K562 (cell line): ENCODE data around the gene CNOT4. TPM values are rescaled to one million over a fixed set of nuclear protein-coding genes. Genes with fewer than 3 reads are reported as not detected.

ENCODE experiments used
- ATAC-seq: fragments of 200-7000 bp; cut with Tn5 transposase; 3 replicates; pipeline ENCODE4 v1.9.1; 2020; ENCODE audit warnings: moderate library complexity
- BruUV-seq: library from RNA; stranded (reverse); fragments of 400-500 nt; replicated peaks from 2 replicates; lab custom pipeline; 2021; lab: Mats Ljungman, UMichigan
- CTCF ChIA-PET: fragments of 300-600 bp; formaldehyde crosslinking; extraction: SDS; loops from one replicate; lab custom pipeline; 2021; ENCODE audit warnings: low intra/inter-chr PET ratio; lab: Yijun Ruan, JAX
- POLR2A ChIA-PET: fragments of 300-600, 350-650 bp; sonication (Branson Sonifier 250); formaldehyde crosslinking; extraction: SDS; loops from one replicate; lab custom pipeline; 2021; ENCODE audit warnings: antibody characterized with exemption, inconsistent platforms; lab: Yijun Ruan, JAX
- DNase-seq, 4 experiments: peaks; one replicate each; pipeline versions ENCODE4 v3.0.0 to v3.0.0-alpha.2; 2011 to 2018; ENCODE audit warnings: low spot score in 3 of 4, mixed read lengths in 3 of 4; ENCODE audit errors: extremely low read depth in 1 of 4
- FAIRE-seq: peaks from 2 replicates; lab custom pipeline; 2011; peaks lifted over from hg19 to GRCh38; lab: Jason Lieb, UNC
- H2AFZ ChIP-seq: 2 replicates; pipeline ENCODE4 v1.6.0; 2011; ENCODE audit warnings: low read depth, low read length, control low read depth, inconsistent platforms
- H3K27ac ChIP-seq: fragments of 200-600 bp; 3 replicates; pipeline ENCODE4 v1.8.0; 2011; ENCODE audit warnings: low read depth, mild to moderate bottlenecking, control low read depth, inconsistent platforms, low read length, moderate library complexity, mixed read lengths; ENCODE audit errors: extremely low read depth
- H3K27me3 ChIP-seq, 2 experiments: fragments of 300-600 bp in 1 of 2; 2 replicates in 1 of 2; 3 replicates in 1 of 2; pipeline versions ENCODE4 v1.6.0 to v1.8.0; 2011; ENCODE audit warnings: inconsistent platforms in 2 of 2, low read length in 2 of 2, mild to moderate bottlenecking in 1 of 2, mixed read lengths in 1 of 2, moderate library complexity in 1 of 2; ENCODE audit not compliant: control insufficient read depth in 2 of 2, insufficient read depth in 2 of 2
- H3K36me3 ChIP-seq: fragments of 300-600 bp; 3 replicates; pipeline ENCODE4 v1.8.0; 2011; ENCODE audit warnings: mild to moderate bottlenecking, low read length, inconsistent platforms; ENCODE audit not compliant: control insufficient read depth, insufficient read depth
- H3K4me1 ChIP-seq, 2 experiments: fragments of 200-600 bp in 1 of 2; replicated peaks in 1 of 2; 2 replicates in 1 of 2; 3 replicates in 1 of 2; pipeline versions ENCODE4 v1.5.1 to v1.8.0; 2011; ENCODE audit warnings: inconsistent platforms in 2 of 2, low read length in 2 of 2, mild to moderate bottlenecking in 1 of 2, mixed read lengths in 1 of 2, moderate library complexity in 1 of 2; ENCODE audit not compliant: control insufficient read depth in 2 of 2, insufficient read depth in 2 of 2
- H3K4me2 ChIP-seq: 2 replicates; pipeline ENCODE4 v1.6.1; 2011; ENCODE audit warnings: low read length, control low read depth, inconsistent platforms, mixed read lengths; ENCODE audit not compliant: insufficient read depth
- H3K4me3 ChIP-seq: fragments of 200-600 bp; sonication (generic), shearing (Covaris generic); 2 replicates; pipeline ENCODE4 v1.5.1; 2016; ENCODE audit warnings: control low read depth, inconsistent platforms
- H3K79me2 ChIP-seq: fragments of 200-600 bp; 3 replicates; pipeline ENCODE4 v1.8.0; 2011; ENCODE audit warnings: low read length, inconsistent platforms; ENCODE audit not compliant: control insufficient read depth, insufficient read depth
- H3K9ac ChIP-seq, 2 experiments: 2 replicates each; pipeline versions ENCODE4 v1.6.0 to v1.6.1; 2011; ENCODE audit warnings: low read depth in 2 of 2, low read length in 2 of 2, control low read depth in 1 of 2, inconsistent platforms in 1 of 2, mild to moderate bottlenecking in 1 of 2, mixed read lengths in 1 of 2; ENCODE audit not compliant: insufficient read depth in 1 of 2
- H3K9me1 ChIP-seq: one replicate; pipeline ENCODE4 v1.6.0; 2011; ENCODE audit warnings: inconsistent platforms, mild to moderate bottlenecking, low read length, moderate library complexity; ENCODE audit not compliant: control insufficient read depth, insufficient read depth
- H3K9me3 ChIP-seq: replicated peaks from 2 replicates; pipeline ENCODE4 v1.5.1; 2011; ENCODE audit warnings: low read depth, low read length, inconsistent platforms; ENCODE audit not compliant: control insufficient read depth, insufficient read depth
- H4K20me1 ChIP-seq: replicated peaks from 2 replicates; pipeline ENCODE4 v1.6.1; 2011; ENCODE audit warnings: low read length, inconsistent platforms, mixed read lengths; ENCODE audit not compliant: control insufficient read depth, insufficient read depth
- CREB3L1 ChIP-seq: fragments of 450-650 bp; IDR thresholded peaks from 2 replicates; pipeline ENCODE4 v1.6.1; 2014; ENCODE audit warnings: low read depth, mild to moderate bottlenecking, moderate library complexity, borderline replicate concordance
- DIDO1 ChIP-seq: fragments of 450-650 bp; IDR thresholded peaks from 2 replicates; pipeline ENCODE4 v1.6.1; 2016; ENCODE audit warnings: low read depth, missing biosample characterization, missing genetic modification characterization
- FOXP4 ChIP-seq: sonication (generic); formaldehyde crosslinking; IDR thresholded peaks from 2 replicates; pipeline ENCODE4 v1.8.0; 2022; ENCODE audit warnings: mild to moderate bottlenecking, missing genetic modification reagents, borderline replicate concordance
- HDAC6 ChIP-seq: IDR thresholded peaks from 2 replicates; pipeline ENCODE4 v1.6.1; 2012; ENCODE audit warnings: low read depth, mild to moderate bottlenecking, control low read depth, inconsistent platforms, low read length, moderate library complexity
- KDM1A ChIP-seq, 2 experiments: fragments of 450-650 bp; IDR thresholded peaks; 2 replicates each; pipeline ENCODE4 v1.6.1; 2016; ENCODE audit warnings: mild to moderate bottlenecking in 2 of 2
- KDM4B ChIP-seq, 2 experiments: fragments of 450-650 bp in 1 of 2; sonication (generic) in 1 of 2; IDR thresholded peaks; 2 replicates each; pipeline ENCODE4 v1.6.1; 2016 to 2017; ENCODE audit warnings: borderline replicate concordance in 2 of 2, antibody characterized with exemption in 1 of 2, low read depth in 1 of 2, mild to moderate bottlenecking in 1 of 2
- MAZ ChIP-seq, 2 experiments: fragments of 450-650 bp in 1 of 2; sonication (generic) in 1 of 2; formaldehyde crosslinking; IDR thresholded peaks in 1 of 2; conservative IDR thresholded peaks in 1 of 2; 2 replicates each; pipeline versions ENCODE4 v1.4.0 to v1.5.0; 2020; ENCODE audit warnings: mild to moderate bottlenecking in 1 of 2, missing genetic modification reagents in 1 of 2
- MTA2 ChIP-seq: fragments of 450-650 bp; IDR thresholded peaks from 2 replicates; pipeline ENCODE4 v1.6.1; 2016; ENCODE audit warnings: low read depth
- NR3C1 ChIP-seq: sonication (generic); formaldehyde crosslinking; IDR thresholded peaks from 2 replicates; pipeline ENCODE4 v1.8.1; 2022; ENCODE audit warnings: missing genetic modification reagents
- NUFIP1 ChIP-seq: fragments of 450-650 bp; IDR thresholded peaks from 2 replicates; pipeline ENCODE4 v1.6.1; 2018; ENCODE audit not compliant: partially characterized antibody
- PYGO2 ChIP-seq: fragments of 450-650 bp; IDR thresholded peaks from 2 replicates; pipeline ENCODE4 v1.6.1; 2016; ENCODE audit warnings: mild to moderate bottlenecking, missing genetic modification characterization, moderate library complexity, missing compliant biosample characterization
- XRCC3 ChIP-seq: fragments of 450-650 bp; IDR thresholded peaks from 2 replicates; pipeline ENCODE4 v1.6.1; 2017; ENCODE audit warnings: mild to moderate bottlenecking, moderate library complexity
- ZBTB26 ChIP-seq: fragments of 450-650 bp; formaldehyde crosslinking; IDR thresholded peaks from 2 replicates; pipeline ENCODE4 v1.4.0; 2022; ENCODE audit warnings: missing genetic modification characterization
- ZBTB43 ChIP-seq: sonication (generic); formaldehyde crosslinking; IDR thresholded peaks from 2 replicates; pipeline ENCODE4 v1.8.0; 2023; ENCODE audit warnings: mild to moderate bottlenecking, missing genetic modification reagents
- ZNF444 ChIP-seq: fragments of 250-450 bp; sonication (Bioruptor Pico); IDR thresholded peaks from 2 replicates; pipeline ENCODE4 v1.4.0; 2020; ENCODE audit warnings: mild to moderate bottlenecking, moderate library complexity
- ZNF586 ChIP-seq: fragments of 450-650 bp; formaldehyde crosslinking; conservative IDR thresholded peaks from 2 replicates; pipeline ENCODE4 v1.4.0; 2020; ENCODE audit warnings: mild to moderate bottlenecking, moderate library complexity
- WGBS: fragments of 100-300 bp; shearing (Covaris generic); methylation state at CpG from one replicate; pipeline ENCODE4 v1.1.6; 2016; ENCODE audit warnings: low coverage, mixed read lengths; ENCODE audit not compliant: insufficient coverage; ENCODE audit errors: missing lambda C conversion rate; 5-methylcytosine and 5-hydroxymethylcytosine counted together
- in situ Hi-C: fragments of 300-500 bp; cut with MboI; formaldehyde crosslinking; loops from 4 replicates; pipeline ENCODE4 v1.15.0; 2018; ENCODE audit warnings: inconsistent platforms, mixed read lengths
- intact Hi-C: fragments of 100-400 bp; cut with micrococcal nuclease; formaldehyde crosslinking; loops from 2 replicates; pipeline ENCODE4 v1.14.2; 2022
- polyA plus RNA-seq, 8 experiments: library from polyadenylated mRNA; depleted of rRNA in 4 of 8; stranded (reverse) in 5 of 8; unstranded in 3 of 8; fragments of >200 nt; fragmentation: Nextera tagmentation in 2 of 8; fragmentation: Illumina TruSeq in 1 of 8; extraction: Ambion mirVana in 2 of 8; extraction: Trizol in 1 of 8; gene quantifications; 2 replicates each; pipeline versions ENCODE4 v1.2.1 to v1.2.3, GENCODE V29; 2011 to 2014; ENCODE audit warnings: inconsistent platforms in 1 of 8, missing spikeins in 1 of 8
- total RNA-seq, 7 experiments: library from RNA; depleted of rRNA in 6 of 7; stranded (reverse); fragments of >200 nt in 6 of 7; fragmentation: Illumina TruSeq in 2 of 7; extraction: Trizol in 2 of 7; gene quantifications; 2 replicates each; pipeline versions ENCODE4 v1.2.1 to v1.2.3, GENCODE V29; 2011 to 2021; ENCODE audit warnings: low replicate concordance in 1 of 7

The CNOT4 gene
- total and polyA plus RNA-seq, 9 of the 15 experiments (the other 6 are each of a cell fraction or from before 2014, with no cell fraction given), result 8.6 to 24.1 (median 15.4) TPM

- TSS peak; percentile 61 for BruUV-seq
- Histone ChIP-seq H3K9me3 (no peaks in the 10 kb centered on the region), H3K4me2 (peak overlapping the region; percentile 93), H3K4me1 (peaks cover 4 to 11% of the 10 kb centered on the region in 2 experiments), H3K36me3 (peaks cover 35% of the 10 kb centered on the region), H3K27ac (no peak overlapping the region), H3K27me3 (no peaks in the 10 kb centered on the region; a peak in 1 of 5 replicates), H3K4me3 (peak overlapping the region; percentile 63), H4K20me1 (peaks cover 8% of the 10 kb centered on the region), H3K9ac (peak overlapping the region in 1 of 2 experiments; percentile 96; a peak in 1 of 4 replicates), H3K9me1 (no peaks in the 10 kb centered on the region), H3K79me2 (peaks cover 61% of the 10 kb centered on the region), H2AFZ (no peak overlapping the region)
- DNase-seq (no peak), FAIRE-seq (no peak), ATAC-seq (no peak)
- WGBS, result 41% methylated on average over 5 of the region's 5 CpGs
- POLR2A ChIA-PET, result interaction anchor here (1.4 kb wide), 1 partner anchor 11 kb away, joined by 6 read pairs; no protein-coding TSS in a partner anchor
- intact Hi-C loops (loop anchor here (1.0 kb wide), 3 partner anchors 47 to 278 kb away; no protein-coding TSS in a partner anchor), in situ Hi-C loops (loop anchor here (5.0 kb wide), 1 partner anchor 42 kb away; no protein-coding TSS in a partner anchor)
- CTCF ChIA-PET, result interaction anchor here (1.5 to 3.6 kb wide), 4 partner anchors 47 to 284 kb away, joined by 7 to 37 read pairs (median 24); no protein-coding TSS in a partner anchor
- no peak for TF ChIP-seq NUFIP1
- 0 out of 2 replicates have a peak, but pooled peaks have one; percentile 16 for TF ChIP-seq CREB3L1
- no peak for TF ChIP-seq PYGO2 (tag)
- no peak for TF ChIP-seq DIDO1 (tag)
- peak; percentile 64 for TF ChIP-seq ZBTB43
- TF ChIP-seq KDM4B (IDR thresholded peaks at IDR 0.05; ENCODE audit: borderline replicate concordance in 2 of 2, low read depth in 1 of 2), result peak in 1 of 2 experiments; percentile 84; a peak in 1 of 4 replicates
- peak in 1 of 2 experiments; percentile 4; a peak in 1 of 4 replicates for TF ChIP-seq KDM1A (IDR thresholded peaks at IDR 0.05)
- TF ChIP-seq HDAC6, result no peak
- TF ChIP-seq FOXP4 (CRISPR knock-in tag), result 0 out of 2 replicates have a peak, but pooled peaks have one; percentile 49
- no peak for TF ChIP-seq ZNF444 (CRISPR knock-in tag)
- TF ChIP-seq MTA2, result 0 out of 2 replicates have a peak, but pooled peaks have one; percentile 10
- no peak for TF ChIP-seq ZBTB26 (CRISPR knock-in tag)
- TF ChIP-seq XRCC3, result 0 out of 2 replicates have a peak, but pooled peaks have one; percentile 50
- TF ChIP-seq ZNF586, result no peak
- no peak for TF ChIP-seq NR3C1
- 0 out of 4 replicates have a peak, but pooled peaks of 1 of the 2 experiments have one; percentile 33 for TF ChIP-seq MAZ (CRISPR knock-in tag; conservative IDR thresholded peaks at IDR 0.05 in 1 of 2, IDR thresholded peaks at IDR 0.05 in 1 of 2)
Measured at GRCh38 chr7:135558881-135559280, 49.0 kb upstream of the CNOT4 start.
